ENCODE measurements around the gene TMPRSS7. TPM values are rescaled to one million over a fixed set of nuclear protein-coding genes. Genes with fewer than 3 reads are reported as not detected.

Gene TMPRSS7
- total RNA-seq, 4 donors from 2014 or later = not detected

DNA sequence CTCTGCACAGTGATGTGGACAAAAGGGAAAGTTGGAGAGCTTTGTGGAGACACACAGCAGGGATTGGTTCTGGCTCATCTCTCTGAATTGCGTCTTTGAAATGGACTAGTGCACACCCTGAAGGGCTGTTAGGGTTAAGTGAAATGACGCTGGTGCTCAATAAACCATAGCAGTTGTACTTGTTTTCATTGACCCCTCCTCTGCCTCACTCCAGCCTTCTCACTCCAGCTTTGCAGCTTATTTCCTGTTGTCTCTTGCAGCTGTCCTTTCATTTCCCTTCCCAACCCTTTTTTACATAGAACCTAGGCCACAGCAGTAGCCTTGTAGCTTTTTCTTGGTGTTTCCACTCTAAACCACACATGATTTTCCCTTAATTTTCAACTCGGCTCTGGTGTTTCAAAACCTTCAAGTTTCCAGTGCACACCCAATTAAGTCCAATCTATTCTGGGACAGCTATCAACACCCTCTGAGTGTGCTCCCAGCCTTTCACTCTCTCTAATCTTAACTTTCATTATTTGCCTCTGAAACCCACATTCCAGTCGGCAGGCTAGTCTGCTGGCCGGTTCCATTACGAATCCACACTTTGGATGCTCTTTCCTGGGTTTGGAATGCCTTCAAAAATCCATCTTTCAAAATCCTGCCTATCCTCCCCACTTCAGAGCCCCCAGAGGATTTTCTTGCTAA, 58.1 kb downstream of the TMPRSS7 start:
- H3K9me3 ChIP-seq = no peaks in the 10 kb centered on the region
- no peaks in the 10 kb centered on the region for H3K4me1 ChIP-seq
- 32 to 53% methylated on average over 6 of the region's 6 CpGs for WGBS, 2 donors (ENCODE audit: low coverage in 1 of 2)
- no peaks in the 10 kb centered on the region for H3K27me3 ChIP-seq
- H3K27ac ChIP-seq = no peak overlapping the region
- H3K4me3 ChIP-seq = no peak overlapping the region
- ATAC-seq = peak; percentile 35
- TF ChIP-seq POLR2A (IDR thresholded peaks at IDR 0.05) = no peak
- no peak for TF ChIP-seq POLR2AphosphoS5 (IDR thresholded peaks at IDR 0.05)
- no peak for TF ChIP-seq EP300 (IDR thresholded peaks at IDR 0.05)
- TF ChIP-seq, protein P1, sequence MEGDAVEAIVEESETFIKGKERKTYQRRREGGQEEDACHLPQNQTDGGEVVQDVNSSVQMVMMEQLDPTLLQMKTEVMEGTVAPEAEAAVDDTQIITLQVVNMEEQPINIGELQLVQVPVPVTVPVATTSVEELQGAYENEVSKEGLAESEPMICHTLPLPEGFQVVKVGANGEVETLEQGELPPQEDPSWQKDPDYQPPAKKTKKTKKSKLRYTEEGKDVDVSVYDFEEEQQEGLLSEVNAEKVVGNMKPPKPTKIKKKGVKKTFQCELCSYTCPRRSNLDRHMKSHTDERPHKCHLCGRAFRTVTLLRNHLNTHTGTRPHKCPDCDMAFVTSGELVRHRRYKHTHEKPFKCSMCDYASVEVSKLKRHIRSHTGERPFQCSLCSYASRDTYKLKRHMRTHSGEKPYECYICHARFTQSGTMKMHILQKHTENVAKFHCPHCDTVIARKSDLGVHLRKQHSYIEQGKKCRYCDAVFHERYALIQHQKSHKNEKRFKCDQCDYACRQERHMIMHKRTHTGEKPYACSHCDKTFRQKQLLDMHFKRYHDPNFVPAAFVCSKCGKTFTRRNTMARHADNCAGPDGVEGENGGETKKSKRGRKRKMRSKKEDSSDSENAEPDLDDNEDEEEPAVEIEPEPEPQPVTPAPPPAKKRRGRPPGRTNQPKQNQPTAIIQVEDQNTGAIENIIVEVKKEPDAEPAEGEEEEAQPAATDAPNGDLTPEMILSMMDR (IDR thresholded peaks at IDR 0.05) = no peak
- no peaks in the 10 kb centered on the region for H3K36me3 ChIP-seq

- no peak overlapping the region for H3K4me3 ChIP-seq
- no peaks in the 10 kb centered on the region for H3K36me3 ChIP-seq
- no peak overlapping the region for H3K27ac ChIP-seq
- H3K27me3 ChIP-seq = no peaks in the 10 kb centered on the region
- peak; percentile 7 for ATAC-seq
- H3K4me1 ChIP-seq = no peaks in the 10 kb centered on the region
- no peak for TF ChIP-seq POLR2AphosphoS5 (IDR thresholded peaks at IDR 0.05)
- TF ChIP-seq, protein P1 (IDR thresholded peaks at IDR 0.05) = no peak
- TF ChIP-seq EP300 (IDR thresholded peaks at IDR 0.05) = no peak
- no peak for TF ChIP-seq POLR2A (IDR thresholded peaks at IDR 0.05)
- no peaks in the 10 kb centered on the region for H3K9me3 ChIP-seq
Measured at GRCh38 chr3:112093180-112093522, 58.6 kb downstream of the TMPRSS7 start.

GRCh38 chr3:112095731-112096130, 61.2 kb downstream of the TMPRSS7 start:
- H3K4me3 ChIP-seq = no peak overlapping the region
- 33 to 37% methylated on average over 1 to 2 of the region's 2 CpGs for WGBS, 2 donors (ENCODE audit: low coverage in 1 of 2)
- no peaks in the 10 kb centered on the region for H3K4me1 ChIP-seq
- no peaks in the 10 kb centered on the region for H3K36me3 ChIP-seq
- no peak overlapping the region for H3K27ac ChIP-seq
- no peaks in the 10 kb centered on the region for H3K9me3 ChIP-seq
- no peaks in the 10 kb centered on the region for H3K27me3 ChIP-seq
- ATAC-seq = no peak
- TF ChIP-seq POLR2AphosphoS5 (IDR thresholded peaks at IDR 0.05) (no peak), POLR2A (IDR thresholded peaks at IDR 0.05) (no peak), EP300 (IDR thresholded peaks at IDR 0.05) (no peak)
- TF ChIP-seq, protein P1 (IDR thresholded peaks at IDR 0.05) = no peak

- WGBS, 2 donors (ENCODE audit: low coverage in 1 of 2) = 44 to 54% methylated on average over 2 of the region's 2 CpGs
- H3K4me3 ChIP-seq = no peak overlapping the region
- H3K27ac ChIP-seq = no peak overlapping the region
- no peak for ATAC-seq
- no peaks in the 10 kb centered on the region for H3K36me3 ChIP-seq
- H3K27me3 ChIP-seq = no peaks in the 10 kb centered on the region
- TF ChIP-seq POLR2A (IDR thresholded peaks at IDR 0.05) (no peak), POLR2AphosphoS5 (IDR thresholded peaks at IDR 0.05) (no peak), EP300 (IDR thresholded peaks at IDR 0.05) (no peak)
- TF ChIP-seq, protein P1 (IDR thresholded peaks at IDR 0.05) = no peak
- no peaks in the 10 kb centered on the region for H3K4me1 ChIP-seq
- no peaks in the 10 kb centered on the region for H3K9me3 ChIP-seq
Measured at GRCh38 chr3:112096176-112096575, 61.6 kb downstream of the TMPRSS7 start.

DNA sequence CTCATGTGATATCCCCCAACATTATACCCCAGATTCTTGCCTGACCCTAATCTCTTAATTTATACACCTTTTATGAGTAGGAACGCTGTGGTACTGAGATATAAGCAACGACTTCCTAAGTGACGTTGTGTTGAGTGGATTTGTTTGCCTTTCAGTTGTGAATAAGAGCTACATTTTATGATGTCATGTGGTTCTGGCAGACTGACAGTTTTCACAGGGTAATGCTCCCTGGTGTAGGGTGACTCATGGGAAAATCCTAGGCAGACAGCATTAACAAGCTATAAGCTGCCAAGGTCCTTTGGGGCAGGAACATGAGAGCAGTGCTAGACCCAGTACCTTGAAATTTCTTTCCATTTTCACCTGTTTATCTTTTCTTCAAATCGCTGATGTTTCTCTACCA, 62.8 kb downstream of the TMPRSS7 start:
- H3K27me3 ChIP-seq = no peaks in the 10 kb centered on the region
- 28 to 31% methylated on average over 4 of the region's 4 CpGs for WGBS, 2 donors (ENCODE audit: low coverage in 1 of 2)
- TF ChIP-seq POLR2A (IDR thresholded peaks at IDR 0.05) (no peak), POLR2AphosphoS5 (IDR thresholded peaks at IDR 0.05) (no peak), EP300 (IDR thresholded peaks at IDR 0.05) (no peak)
- no peaks in the 10 kb centered on the region for H3K4me1 ChIP-seq
- peak; percentile 48 for ATAC-seq
- H3K4me3 ChIP-seq = no peak overlapping the region
- no peaks in the 10 kb centered on the region for H3K9me3 ChIP-seq
- no peaks in the 10 kb centered on the region for H3K36me3 ChIP-seq
- H3K27ac ChIP-seq = no peak overlapping the region
